ENCODE data around the gene SAMD8.

The SAMD8 gene

GRCh38 chr10:75084834-75085384, 26.5 kb upstream of the SAMD8 start:
- DNase-seq (ENCODE audit: low read depth in 1 of 2, low spot score in 1 of 2), result no peak

DNA sequence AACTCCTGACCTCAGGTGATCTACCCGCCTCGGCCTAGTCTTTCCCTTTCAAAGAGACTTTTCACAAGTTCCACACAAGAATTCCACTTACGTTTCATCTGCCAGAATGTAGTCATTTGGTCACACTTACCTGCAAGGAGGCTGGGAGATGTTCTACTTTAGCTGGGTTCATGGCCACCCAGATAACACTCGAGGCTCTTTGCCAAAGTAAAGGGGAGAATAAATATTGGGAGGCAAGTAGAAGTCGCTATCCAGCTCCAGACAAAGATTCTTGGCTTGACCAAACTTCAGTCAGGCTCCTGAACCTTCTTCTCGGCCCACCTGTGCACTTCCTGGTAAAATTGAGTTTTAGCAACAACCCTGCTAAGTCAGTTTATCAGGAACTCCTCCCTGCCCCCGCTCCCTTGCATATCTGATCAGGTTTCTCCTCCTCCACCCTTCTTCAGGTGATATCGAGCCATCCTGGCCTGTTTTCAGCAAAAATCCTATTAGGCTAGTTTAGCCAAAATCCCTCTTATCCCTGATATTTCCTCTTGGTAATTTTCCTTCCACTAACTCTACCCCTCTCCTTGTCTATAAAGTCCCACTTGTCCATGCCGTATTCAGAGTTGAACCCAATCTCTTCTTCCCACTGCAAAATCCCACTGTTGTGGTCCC, 25.1 kb upstream of the SAMD8 start:
- DNase-seq (ENCODE audit: low read depth in 1 of 2, low spot score in 1 of 2), result no peak

DNA sequence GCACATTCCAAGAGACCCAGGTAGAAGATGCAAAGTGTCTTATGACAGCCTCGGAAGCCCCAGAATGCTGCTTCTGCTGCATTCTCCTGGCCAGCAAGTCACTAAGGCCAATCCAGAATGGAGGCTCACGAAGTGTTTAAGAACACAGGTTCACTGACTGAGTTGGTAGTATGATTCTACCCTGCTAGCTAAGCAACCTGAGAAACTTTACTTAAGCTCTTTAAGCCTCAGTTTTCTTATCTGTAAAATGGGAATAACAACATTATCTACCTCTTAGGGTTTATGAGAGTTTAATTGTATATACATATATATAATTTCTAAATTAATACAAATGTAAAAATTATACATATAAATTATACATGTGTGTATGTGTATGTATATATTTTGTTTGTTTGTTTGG, 22.8 kb upstream of the SAMD8 start:
- no peak for DNase-seq (ENCODE audit: low read depth in 1 of 2, low spot score in 1 of 2)

- no peak for DNase-seq (ENCODE audit: low read depth in 1 of 2, low spot score in 1 of 2)
Measured at GRCh38 chr10:75089634-75090033, 21.8 kb upstream of the SAMD8 start.

DNA sequence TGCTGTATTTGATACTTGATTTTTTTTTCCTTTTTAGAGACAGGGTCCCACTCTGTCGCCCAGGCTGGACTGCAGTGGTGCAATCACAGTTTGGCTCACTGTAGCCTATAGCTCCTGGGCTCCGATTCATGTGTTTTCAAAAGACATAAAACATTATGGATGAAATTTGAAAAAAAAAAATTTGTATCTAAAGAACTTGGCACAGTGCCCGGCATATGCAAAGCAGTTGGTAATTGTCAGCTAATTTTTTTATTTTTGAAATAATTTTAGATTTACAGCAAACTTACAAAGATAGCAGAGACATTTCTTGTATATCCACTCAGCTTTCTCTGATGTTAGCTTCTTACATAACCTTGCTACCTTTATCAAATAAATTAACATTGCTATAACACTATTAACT, 20.3 kb upstream of the SAMD8 start:
- no peak for DNase-seq (ENCODE audit: low read depth in 1 of 2, low spot score in 1 of 2)

GRCh38 chr10:75094465-75094864, 17.0 kb upstream of the SAMD8 start:
- no peak for DNase-seq (ENCODE audit: low read depth in 1 of 2, low spot score in 1 of 2)

DNA sequence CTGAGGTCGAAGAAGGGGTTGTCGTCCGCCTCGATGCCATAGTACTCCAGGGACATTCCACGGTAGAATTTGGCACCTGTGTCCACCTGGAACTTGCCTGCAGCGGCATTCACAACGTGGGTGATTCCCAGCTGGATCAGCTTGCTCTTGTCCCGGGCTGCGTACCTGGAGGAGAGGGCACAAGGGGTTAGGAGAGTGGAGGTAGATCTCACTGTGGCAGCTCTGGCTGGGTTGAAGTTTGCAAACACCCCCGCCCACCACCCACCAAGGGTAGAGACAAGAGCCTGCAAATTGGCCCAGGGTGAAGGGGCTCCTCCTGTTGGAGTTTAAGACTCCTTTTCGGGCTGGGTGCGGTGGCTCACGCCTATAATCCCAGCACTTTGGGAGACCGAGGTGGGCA, 15.8 kb upstream of the SAMD8 start:
- no peak for DNase-seq (ENCODE audit: low read depth in 1 of 2, low spot score in 1 of 2)

GRCh38 chr10:75096749-75097148, 14.7 kb upstream of the SAMD8 start:
- DNase-seq (ENCODE audit: low read depth in 1 of 2, low spot score in 1 of 2), result no peak

DNA sequence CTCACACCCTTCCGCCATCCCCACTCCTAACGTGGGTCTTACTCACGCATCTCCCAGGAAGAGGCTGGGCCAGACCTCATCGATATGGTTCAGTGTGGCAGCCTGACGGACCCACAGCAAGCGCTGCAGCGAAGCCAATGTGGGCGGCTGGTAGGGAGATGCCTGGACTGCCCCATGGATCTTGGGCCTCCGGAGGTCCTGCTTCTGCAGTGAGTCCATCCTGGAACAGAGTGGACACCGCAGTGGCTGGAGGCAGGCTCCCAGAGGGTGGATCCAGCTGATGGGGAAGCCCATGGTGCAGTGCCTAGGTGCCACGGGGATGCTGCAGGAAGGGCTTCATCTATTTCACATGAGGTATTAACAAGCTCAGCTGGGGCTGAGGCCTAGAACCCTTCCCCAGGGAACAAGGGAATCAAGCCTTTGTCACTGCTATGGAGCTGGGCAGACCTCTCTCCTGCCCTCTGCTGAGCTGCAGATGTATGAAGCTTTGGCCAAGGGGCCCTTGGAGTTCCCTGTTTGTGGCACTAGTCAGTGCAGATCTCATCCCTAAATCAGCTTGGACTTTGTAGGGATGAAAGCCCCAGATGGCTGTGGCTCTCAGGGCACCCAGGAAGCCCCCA, 13.7 kb upstream of the SAMD8 start:
- DNase-seq (ENCODE audit: low read depth in 1 of 2, low spot score in 1 of 2), result no peak

GRCh38 chr10:75098902-75099673, 12.4 kb upstream of the SAMD8 start:
- DNase-seq (ENCODE audit: low read depth in 1 of 2, low spot score in 1 of 2), result no peak

DNA sequence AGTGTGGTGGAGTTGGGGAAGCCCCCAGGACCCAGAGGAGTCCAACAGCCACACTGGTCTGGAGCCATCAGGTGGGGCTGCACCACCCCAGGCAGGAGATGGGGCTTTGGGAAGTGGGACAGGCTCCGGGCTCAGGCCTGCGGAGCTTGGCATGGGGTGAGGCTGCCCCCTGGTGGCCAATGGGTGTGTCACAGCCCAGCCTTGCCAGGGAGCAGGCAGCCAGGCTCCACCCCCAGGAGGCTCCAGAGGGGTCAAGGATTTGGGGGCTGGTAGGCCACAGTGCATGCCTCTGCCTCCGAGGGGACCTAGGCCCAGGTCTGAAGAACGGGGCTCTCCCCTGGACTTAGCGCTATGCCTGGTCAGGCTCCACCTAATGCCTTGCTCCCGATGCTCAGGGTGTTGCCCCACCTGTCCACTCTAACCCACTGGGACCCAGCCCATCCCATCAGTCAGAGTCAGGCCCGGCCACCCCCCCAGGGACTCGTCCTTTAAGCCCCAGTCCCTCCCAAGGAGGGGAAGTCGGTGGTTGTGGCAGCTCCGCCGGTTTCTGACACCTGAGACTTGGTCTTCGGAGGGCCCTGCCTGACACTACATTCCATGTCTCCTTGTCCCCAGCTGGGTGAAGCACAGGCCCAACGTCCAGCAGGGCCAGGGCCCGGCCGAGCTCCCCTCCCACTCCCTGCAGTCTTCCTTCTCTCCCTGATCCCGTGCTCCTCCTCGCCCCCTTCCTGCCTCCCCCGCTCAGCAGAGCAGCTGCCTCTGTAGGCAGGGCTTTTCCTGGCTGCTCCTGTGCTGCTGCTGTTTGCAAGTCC, 11.3 kb upstream of the SAMD8 start:
- DNase-seq (ENCODE audit: low read depth in 1 of 2, low spot score in 1 of 2), result peak; percentile 73 to 75

- DNase-seq (ENCODE audit: low read depth in 1 of 2, low spot score in 1 of 2), result no peak
Measured at GRCh38 chr10:75100764-75101291, 10.6 kb upstream of the SAMD8 start.

GRCh38 chr10:75101416-75102251, 9.8 kb upstream of the SAMD8 start:
- no peak for DNase-seq (ENCODE audit: low read depth in 1 of 2, low spot score in 1 of 2)

- no peak for DNase-seq (ENCODE audit: low read depth in 1 of 2, low spot score in 1 of 2)
Measured at GRCh38 chr10:75102830-75103673, 8.4 kb upstream of the SAMD8 start.

DNA sequence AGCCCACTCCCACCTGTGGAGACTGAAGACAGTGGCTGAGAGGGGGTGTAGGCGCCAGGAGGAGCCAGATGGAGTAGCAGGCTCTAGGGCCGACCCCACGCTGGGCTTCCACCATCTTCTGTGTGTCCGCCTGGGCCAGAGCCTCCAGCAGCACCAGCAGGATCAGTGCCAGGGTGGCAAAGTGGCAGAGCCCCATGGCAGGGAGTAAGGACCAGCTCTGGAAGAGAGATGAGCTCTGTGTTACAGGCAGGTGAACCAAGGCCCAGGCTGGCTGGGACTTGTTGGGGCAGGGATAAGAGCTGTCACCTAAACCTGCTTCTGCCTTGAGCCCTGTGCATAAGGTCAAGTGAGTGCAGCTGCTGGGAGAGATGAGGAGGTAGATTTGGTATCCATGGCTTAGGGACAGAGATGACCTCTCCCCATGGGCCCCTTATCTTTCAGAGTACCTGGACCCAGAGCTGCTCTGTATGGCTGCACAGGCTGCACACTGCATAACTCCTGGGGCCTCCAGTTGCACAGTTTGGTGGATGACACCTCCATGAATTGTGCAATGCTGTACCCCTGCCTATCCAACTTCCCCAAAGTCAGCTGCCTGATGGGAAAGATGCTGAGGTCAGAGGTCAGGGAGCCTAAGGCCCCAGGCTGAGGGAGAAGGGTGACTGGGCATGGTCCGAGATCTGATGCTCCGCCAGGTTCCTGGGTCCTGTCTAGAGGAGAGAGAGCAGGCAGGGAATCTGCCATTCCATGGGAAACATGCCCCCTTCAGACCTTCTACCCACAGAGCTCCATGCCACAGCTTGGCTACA, 7.4 kb upstream of the SAMD8 start:
- no peak for DNase-seq (ENCODE audit: low read depth in 1 of 2, low spot score in 1 of 2)

- DNase-seq (ENCODE audit: low read depth in 1 of 2, low spot score in 1 of 2), result no peak
Measured at GRCh38 chr10:75104842-75105241, 6.6 kb upstream of the SAMD8 start.

GRCh38 chr10:75105576-75106197, 5.8 kb upstream of the SAMD8 start:
- no peak for DNase-seq (ENCODE audit: low read depth in 1 of 2, low spot score in 1 of 2)

DNA sequence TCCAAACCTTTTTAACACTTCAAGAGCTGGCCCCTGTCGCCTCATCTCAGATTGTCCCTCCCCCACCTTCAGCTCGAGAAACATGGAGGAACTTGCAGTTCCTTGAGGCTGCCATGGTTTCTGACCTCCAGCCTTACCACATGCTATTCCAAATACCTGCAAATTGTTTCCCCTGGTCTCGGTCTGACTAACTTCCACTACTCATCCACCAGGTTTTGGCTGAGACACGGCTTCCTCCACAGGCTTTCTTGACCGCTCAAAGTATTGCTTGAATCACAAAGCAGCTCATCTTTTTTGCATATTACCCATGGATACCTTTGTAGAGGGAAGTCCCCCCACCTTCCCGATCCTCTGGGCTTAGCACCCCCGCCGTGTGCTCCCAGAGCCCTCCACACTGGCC, 5.2 kb upstream of the SAMD8 start:
- no peak for DNase-seq (ENCODE audit: low read depth in 1 of 2, low spot score in 1 of 2)
